ENCODE data around the gene SLC5A11.

SLC5A11 gene

GRCh38 chr16:24917891-24918290, 72.1 kb downstream of the SLC5A11 start:
- no peak for DNase-seq (ENCODE audit: low read depth in 2 of 2)

DNA sequence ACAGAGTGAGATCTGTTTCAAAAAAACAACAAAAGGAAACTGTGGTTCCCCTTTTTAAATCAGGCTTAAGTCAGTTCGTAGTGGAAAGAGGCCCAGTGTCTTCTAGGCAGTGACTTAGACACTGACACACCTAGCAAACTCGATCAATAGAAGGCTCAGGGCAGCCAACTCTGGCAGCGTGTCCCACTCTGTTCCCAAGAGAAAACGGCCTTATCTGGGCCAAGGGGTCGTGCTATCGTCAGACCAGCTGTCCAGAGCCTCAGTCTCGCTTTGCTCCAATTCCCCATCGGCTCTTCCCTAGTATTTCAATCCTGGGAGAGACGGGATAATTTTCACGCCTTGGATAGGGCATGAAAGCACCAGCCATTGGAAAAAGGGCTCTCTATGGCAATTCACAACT, 72.9 kb downstream of the SLC5A11 start:
- no peak for DNase-seq (ENCODE audit: low read depth in 2 of 2)

- DNase-seq (ENCODE audit: low read depth in 2 of 2) = no peak
These were observed 73.8 kb downstream of the SLC5A11 start for GRCh38 chr16:24919536-24919935.

DNA sequence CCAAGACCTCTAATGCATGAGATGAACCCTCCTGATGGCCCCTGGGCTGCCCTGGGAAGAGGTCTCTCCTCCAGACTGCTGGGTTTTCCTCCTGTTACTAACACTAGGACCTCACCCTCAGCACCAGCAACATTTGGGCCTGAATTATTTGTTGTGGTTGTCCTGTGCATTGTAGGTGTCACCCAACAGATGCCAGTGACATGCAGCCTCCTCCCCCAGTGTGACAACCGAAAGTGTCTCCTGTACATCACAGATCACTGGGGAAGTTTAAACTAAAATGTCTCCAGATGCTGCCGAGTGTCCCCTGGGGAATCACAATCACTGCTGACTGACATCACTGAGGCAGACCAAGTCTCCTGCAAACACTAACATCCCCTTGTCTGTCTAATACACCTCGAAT, 74.8 kb downstream of the SLC5A11 start:
- DNase-seq (ENCODE audit: low read depth in 2 of 2) = no peak

GRCh38 chr16:24921229-24921628, 75.5 kb downstream of the SLC5A11 start:
- DNase-seq (ENCODE audit: low read depth in 2 of 2) = no peak

- DNase-seq (ENCODE audit: low read depth in 2 of 2) = no peak
These were observed 79.4 kb downstream of the SLC5A11 start for GRCh38 chr16:24925163-24925562.

GRCh38 chr16:24929409-24929808, 83.6 kb downstream of the SLC5A11 start:
- DNase-seq (ENCODE audit: low read depth in 2 of 2) = no peak

DNA sequence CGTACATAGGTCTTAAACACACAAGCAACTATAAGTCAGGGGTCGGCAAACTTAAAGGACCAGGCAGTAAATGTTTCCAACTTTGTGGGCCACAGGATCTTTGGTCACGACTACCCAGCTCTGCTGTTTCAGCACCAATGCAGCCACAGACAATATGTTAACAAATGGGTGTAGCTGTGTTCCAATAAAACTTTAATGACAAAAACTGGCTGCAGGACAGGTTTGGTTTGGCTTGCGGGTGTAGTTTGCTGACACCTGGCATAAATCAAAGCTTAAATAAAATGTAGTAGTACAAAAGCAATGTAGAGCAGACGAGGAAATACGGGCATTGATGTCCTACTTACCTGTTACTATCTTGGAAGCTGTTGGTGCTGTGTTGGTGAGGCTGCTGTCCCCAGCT, 84.7 kb downstream of the SLC5A11 start:
- DNase-seq (ENCODE audit: low read depth in 2 of 2) = no peak

DNA sequence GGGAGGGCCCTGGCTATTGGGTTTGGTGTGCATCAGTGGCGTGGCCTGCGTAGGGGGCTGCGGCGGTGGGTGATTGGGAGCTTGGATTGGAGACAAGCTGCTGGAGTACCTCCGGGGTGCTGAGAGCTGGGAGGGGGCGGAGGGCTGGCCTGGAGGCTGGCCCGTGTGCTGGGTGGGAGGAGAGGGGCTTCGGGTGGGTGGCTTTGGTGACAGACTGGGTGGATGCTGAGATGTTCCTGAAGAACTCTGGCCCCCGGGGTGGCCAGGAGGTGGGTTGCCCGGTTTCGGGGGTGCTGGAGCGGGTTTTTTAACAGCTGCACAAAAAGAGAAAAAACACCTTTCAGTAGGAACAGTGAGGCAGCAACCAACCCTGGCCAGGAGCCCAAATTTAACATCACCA, 85.3 kb downstream of the SLC5A11 start:
- no peak for DNase-seq (ENCODE audit: low read depth in 2 of 2)

DNA sequence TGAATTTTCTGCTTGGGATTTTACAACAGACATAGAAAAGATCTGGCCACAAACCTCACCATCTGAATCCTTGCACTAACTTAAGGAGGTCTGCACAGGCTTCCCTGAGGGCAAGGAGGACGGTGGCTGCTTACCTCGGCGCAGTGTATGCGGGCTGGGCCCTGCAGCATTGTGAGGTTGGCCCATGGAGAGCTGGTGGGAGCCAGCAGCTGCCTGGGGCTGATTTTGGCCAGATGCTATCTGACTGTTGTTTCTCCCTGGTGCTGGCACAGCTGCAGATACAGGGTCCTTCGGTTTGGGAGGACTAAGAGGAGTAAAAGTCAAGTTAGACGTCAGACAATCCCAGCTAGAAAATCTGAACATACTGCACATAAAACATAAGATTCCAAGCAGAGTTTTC, 89.6 kb downstream of the SLC5A11 start:
- DNase-seq (ENCODE audit: low read depth in 2 of 2) = no peak

GRCh38 chr16:24936151-24936550, 90.4 kb downstream of the SLC5A11 start:
- no peak for DNase-seq (ENCODE audit: low read depth in 2 of 2)

DNA sequence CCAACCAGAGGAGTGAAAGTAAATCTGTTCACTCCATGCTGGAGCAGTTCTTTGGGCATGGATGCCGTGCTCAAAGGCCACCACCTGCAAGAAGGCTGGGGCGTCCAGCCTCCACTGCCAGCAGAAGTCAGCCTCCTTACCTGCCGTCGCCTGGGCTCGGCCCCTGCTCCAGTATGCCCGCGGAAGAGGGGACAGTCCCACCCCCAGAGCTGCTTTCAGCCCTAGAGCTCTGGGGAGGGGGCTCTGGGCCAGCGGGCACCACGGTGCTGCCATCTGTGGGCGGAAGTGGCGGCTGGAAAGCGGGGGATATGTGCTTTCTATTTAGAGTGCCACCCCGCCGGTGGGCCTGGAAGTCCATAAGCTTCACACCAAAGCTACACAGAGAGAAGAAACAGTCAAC, 93.5 kb downstream of the SLC5A11 start:
- no peak for DNase-seq (ENCODE audit: low read depth in 2 of 2)

DNA sequence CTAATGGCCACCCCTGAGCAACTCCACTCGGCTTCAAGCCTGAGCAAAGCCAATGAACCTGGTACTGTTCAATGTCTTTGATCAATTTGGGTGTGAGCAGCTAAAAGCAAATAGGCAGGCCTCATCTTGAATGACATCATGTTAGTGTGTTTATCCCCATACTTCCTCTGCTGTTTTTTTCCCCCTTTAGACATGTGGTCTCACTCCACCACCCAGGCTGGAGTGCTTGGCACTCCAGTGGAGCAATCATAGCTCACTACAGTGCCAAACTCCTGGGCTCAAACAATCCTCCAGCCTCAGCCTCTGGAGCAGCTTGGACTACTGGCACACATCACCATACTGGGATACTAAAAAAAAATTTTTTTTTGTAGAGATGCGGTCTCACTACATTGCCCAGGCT, 94.0 kb downstream of the SLC5A11 start:
- DNase-seq (ENCODE audit: low read depth in 2 of 2) = no peak

DNA sequence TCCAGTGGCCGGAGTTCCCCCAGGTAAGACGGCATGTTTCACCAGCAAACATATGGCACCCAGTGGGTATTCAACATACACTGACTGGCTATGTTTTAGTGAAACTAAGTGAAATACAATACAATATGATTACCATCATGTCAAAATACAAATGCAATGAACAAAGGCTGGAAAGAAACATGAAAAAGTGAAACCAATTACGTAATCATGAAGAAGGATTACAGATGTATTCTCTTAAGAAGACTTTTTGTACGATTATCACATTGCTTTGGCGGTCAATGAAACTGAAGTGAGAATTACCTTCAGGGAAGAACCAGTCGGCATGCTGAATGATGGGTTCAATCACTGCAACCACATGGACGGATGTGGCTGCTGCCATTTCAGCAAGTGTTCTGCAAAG, 97.7 kb downstream of the SLC5A11 start:
- DNase-seq (ENCODE audit: low read depth in 2 of 2) = no peak

DNA sequence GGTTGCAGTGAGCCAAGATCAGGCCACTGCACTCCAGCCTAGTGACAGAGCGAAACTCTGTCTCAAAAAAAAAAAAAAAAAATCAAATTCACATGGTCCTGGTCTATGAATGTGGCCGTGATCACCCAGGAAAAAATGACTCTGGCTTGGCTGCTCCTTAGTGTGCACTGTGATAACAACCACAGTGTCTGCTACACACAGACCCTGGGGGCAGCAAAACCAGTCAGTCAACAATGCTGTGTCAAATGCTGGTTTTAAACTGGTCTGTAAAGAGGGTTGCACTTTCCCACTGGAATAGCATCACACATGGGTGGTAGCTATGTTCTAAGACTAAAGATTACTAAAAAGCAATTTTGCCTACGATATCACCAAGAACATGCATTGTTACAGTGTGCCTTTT, 98.4 kb downstream of the SLC5A11 start:
- no peak for DNase-seq (ENCODE audit: low read depth in 2 of 2)

GRCh38 chr16:24946155-24946554, 100.4 kb downstream of the SLC5A11 start:
- DNase-seq (ENCODE audit: low read depth in 2 of 2) = no peak

DNA sequence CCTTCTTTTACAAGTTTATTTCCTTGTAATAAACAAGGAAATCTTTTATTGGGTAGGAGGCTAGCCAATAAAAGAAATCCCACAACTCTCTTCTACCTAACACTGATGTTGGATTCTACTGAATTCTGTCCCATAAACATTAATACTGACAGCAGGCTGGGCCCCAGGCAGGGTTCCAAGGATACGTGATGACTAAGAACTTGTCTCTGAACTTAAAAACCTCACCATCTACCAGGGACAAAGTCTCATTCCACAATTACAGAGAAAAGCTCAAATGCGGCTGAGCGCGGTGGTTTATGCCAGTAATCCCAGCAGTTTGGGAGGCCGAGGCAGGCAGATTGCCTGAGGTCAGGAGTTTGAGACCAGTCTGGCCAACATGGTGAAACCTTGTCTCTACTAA, 104.5 kb downstream of the SLC5A11 start:
- DNase-seq (ENCODE audit: low read depth in 2 of 2) = no peak

- DNase-seq (ENCODE audit: low read depth in 2 of 2) = no peak
These were observed 107.5 kb downstream of the SLC5A11 start for GRCh38 chr16:24953306-24953705.

GRCh38 chr16:24953721-24954120, 108.0 kb downstream of the SLC5A11 start:
- DNase-seq (ENCODE audit: low read depth in 2 of 2) = no peak

- no peak for DNase-seq (ENCODE audit: low read depth in 2 of 2)
These were observed 108.4 kb downstream of the SLC5A11 start for GRCh38 chr16:24954137-24954536.

DNA sequence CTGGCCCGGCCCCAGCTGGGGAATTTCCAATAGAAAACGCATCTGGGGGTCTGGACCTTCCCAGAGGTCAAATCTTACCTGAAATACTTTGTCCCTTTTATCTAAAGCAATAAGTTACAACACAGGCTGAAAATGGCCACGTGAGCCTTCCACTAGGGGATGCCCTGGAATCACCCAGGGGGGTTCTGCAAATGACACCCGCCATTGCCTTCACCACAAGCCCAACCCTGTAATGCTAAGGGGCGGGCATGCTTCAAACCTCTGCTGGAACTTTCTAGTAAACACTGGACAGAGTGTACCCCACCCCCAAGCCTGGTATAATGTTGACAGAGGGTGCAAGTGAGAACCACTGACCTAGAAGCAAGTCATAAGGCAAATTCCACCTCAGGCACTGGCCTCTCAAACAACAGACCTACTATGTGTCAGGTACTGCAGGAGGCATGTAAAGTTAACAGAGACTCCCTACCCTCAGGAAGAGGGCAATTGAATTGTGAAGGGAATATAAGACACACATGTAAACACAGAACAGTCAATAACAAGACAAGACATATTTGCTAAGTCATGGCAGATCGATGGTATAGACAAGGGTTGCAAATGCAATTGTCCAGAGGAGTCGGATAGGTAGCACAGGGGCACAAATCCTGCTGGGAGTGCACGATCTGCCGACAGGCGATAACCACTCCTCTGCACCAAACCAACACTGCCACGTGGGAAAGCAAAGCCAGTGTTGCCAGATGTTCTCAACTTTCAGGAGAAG, 110.4 kb downstream of the SLC5A11 start:
- DNase-seq (ENCODE audit: low read depth in 2 of 2) = no peak

DNA sequence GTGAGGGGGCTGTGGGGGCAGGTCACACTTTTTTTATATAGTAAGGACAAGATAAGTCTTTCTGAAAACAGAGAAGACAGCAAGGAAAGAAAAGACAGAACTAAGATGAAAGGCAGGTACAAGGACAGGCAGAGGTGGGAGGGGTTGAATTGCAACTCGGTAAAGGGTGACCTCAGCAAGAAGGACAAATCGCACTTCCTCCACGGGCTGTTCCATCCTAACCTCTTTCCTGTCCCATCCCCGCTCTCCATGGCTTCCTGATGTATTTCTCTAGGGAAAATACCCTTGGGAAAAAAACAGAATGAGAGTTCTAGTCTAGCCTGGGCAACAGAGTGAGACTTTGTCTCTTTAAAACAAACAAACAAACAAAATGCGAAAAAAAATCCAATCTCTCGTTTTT, 112.1 kb downstream of the SLC5A11 start:
- no peak for DNase-seq (ENCODE audit: low read depth in 2 of 2)

All from activated CD8-positive, alpha-beta memory T cell treated with anti-CD3 and anti-CD28 coated beads for 4 hours (primary cell).